ENCODE results near the gene PRMT6. TPM values are rescaled to one million over a fixed set of nuclear protein-coding genes. Genes with fewer than 3 reads are reported as not detected.
"Not testable (repeated sequence)": the region's sequence is repeated elsewhere in the genome, so short reads cannot be mapped to it uniquely, and the experiment has no call there.

The PRMT6 gene
- total and polyA plus RNA-seq, 12 donors: 2.3 to 5.7 (median 4.0) TPM

DNA sequence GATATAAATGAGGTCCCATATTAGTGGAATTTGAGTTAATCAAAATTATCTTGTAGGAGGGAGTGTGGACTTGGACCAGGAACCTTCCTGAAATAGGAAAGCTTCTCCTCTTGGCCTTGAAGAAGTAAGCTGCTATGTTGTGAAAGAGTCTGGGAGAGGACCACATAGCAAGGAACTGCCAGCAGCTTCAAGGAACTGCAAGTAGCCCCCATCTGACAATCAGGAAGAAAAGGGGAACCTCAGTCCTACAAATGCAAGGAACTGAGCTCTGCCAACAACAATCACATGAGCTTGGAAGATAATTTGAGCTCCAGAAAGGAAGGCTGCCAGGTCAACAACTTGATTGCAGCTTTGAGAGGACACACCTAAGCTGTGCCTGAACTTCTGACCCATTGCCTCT is 8.2 kb upstream of the PRMT6 start:
- TF ChIP-seq, protein P1, sequence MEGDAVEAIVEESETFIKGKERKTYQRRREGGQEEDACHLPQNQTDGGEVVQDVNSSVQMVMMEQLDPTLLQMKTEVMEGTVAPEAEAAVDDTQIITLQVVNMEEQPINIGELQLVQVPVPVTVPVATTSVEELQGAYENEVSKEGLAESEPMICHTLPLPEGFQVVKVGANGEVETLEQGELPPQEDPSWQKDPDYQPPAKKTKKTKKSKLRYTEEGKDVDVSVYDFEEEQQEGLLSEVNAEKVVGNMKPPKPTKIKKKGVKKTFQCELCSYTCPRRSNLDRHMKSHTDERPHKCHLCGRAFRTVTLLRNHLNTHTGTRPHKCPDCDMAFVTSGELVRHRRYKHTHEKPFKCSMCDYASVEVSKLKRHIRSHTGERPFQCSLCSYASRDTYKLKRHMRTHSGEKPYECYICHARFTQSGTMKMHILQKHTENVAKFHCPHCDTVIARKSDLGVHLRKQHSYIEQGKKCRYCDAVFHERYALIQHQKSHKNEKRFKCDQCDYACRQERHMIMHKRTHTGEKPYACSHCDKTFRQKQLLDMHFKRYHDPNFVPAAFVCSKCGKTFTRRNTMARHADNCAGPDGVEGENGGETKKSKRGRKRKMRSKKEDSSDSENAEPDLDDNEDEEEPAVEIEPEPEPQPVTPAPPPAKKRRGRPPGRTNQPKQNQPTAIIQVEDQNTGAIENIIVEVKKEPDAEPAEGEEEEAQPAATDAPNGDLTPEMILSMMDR (IDR thresholded peaks at IDR 0.05): no peak
- intact Hi-C loops (cut with DNase I): no loop called here
- DNase-seq: no peak

GRCh38 chr1:107051266-107051665 is 5.2 kb upstream of the PRMT6 start:
- DNase-seq: no peak
- Histone ChIP-seq H3K27me3 (no peaks in the 10 kb centered on the region), H3K4me3 (no peak overlapping the region), H3K9me3 (peaks cover 0 to 7% (median 0%) of the 10 kb centered on the region in 11 donors), H3K27ac (no peak overlapping the region), H3K4me1 (peaks cover 0 to 4% (median 0%) of the 10 kb centered on the region in 9 donors), H3K36me3 (no peaks in the 10 kb centered on the region)
- TF ChIP-seq, protein P1 (IDR thresholded peaks at IDR 0.05): no peak
- intact Hi-C loops (cut with DNase I): no loop called here
- ATAC-seq: no peak
- WGBS, 2 donors: 89 to 92% methylated on average over 1 of the region's 1 CpG

More for the DNA sequence above, 8.2 kb upstream of the PRMT6 start:
- no peak overlapping the region for H3K27ac ChIP-seq
- H3K9me3 ChIP-seq: peaks cover 0 to 7% (median 0%) of the 10 kb centered on the region in 11 donors
- no peaks in the 10 kb centered on the region for H3K36me3 ChIP-seq
- H3K4me1 ChIP-seq: no peaks in the 10 kb centered on the region
- ATAC-seq: peak in 1 of 8 donors; percentile 65
- H3K27me3 ChIP-seq: no peaks in the 10 kb centered on the region
- H3K4me3 ChIP-seq: no peak overlapping the region

GRCh38 chr1:107055919-107056425 is 502 bp upstream of the PRMT6 start:
- intact Hi-C loops (cut with DNase I); H3K27me3 ChIP-seq; H3K9me3 ChIP-seq; ATAC-seq; DNase-seq: not testable (repeated sequence)
- 86 to 87% methylated on average over 24 of the region's 24 CpGs for whole genome bisulfite sequencing, 2 donors
- Histone ChIP-seq H3K4me3 (peak overlapping the region; percentile 51 to 99 (median 92)), H3K27ac (peak overlapping the region in 8 of 10 donors; percentile 78 to 90 (median 86)), H3K4me1 (peaks cover 0 to 23% (median 9%) of the 10 kb centered on the region in 9 donors), H3K36me3 (peaks cover 0 to 14% (median 3%) of the 10 kb centered on the region in 9 donors)

DNA sequence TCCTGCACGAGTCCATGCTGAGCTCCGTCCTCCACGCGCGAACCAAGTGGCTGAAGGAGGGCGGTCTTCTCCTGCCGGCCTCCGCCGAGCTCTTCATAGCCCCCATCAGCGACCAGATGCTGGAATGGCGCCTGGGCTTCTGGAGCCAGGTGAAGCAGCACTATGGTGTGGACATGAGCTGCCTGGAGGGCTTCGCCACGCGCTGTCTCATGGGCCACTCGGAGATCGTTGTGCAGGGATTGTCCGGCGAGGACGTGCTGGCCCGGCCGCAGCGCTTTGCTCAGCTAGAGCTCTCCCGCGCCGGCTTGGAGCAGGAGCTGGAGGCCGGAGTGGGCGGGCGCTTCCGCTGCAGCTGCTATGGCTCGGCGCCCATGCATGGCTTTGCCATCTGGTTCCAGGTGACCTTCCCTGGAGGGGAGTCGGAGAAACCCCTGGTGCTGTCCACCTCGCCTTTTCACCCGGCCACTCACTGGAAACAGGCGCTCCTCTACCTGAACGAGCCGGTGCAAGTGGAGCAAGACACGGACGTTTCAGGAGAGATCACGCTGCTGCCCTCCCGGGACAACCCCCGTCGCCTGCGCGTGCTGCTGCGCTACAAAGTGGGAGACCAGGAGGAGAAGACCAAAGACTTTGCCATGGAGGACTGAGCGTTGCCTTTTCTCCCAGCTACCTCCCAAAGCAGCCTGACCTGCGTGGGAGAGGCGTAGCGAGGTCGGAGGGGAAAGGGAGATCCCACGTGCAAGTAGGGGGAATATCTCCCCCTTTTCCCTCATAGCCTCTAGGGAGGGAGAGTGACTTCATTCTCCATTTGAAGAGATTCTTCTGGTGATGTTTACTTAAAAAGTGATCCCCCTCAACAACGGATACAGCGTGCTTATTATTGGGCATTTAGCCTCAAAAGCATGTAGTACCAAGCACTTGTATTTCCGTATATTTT is 991 bp downstream of the PRMT6 start:
- TF ChIP-seq, protein P1 (IDR thresholded peaks at IDR 0.05): no peak
- peak; percentile 65 to 70 for DNase-seq
- Histone ChIP-seq H3K27ac (peak overlapping the region; percentile 8 to 90 (median 84)), H3K4me1 (peaks cover 0 to 23% (median 9%) of the 10 kb centered on the region in 9 donors), H3K4me3 (peak overlapping the region; percentile 51 to 99 (median 92)), H3K27me3 (no peaks in the 10 kb centered on the region), H3K9me3 (no peaks in the 10 kb centered on the region), H3K36me3 (peaks cover 0 to 20% (median 3%) of the 10 kb centered on the region in 9 donors)
- ATAC-seq: peak; percentile 85 to 94 (median 92)
- WGBS, 2 donors: 4% methylated on average over 54 to 55 of the region's 55 CpGs
- intact Hi-C loops (cut with DNase I): no loop called here

Measured in heart right ventricle (tissue), 16 donors.